HG03045 (cell line): ENCODE measurements around the gene DAPK2.
A peak's percentile ranks its signal among the peaks of the same experiment; 100 is the strongest.

Experiments used
- ATAC-seq: cut with Tn5 transposase; IDR thresholded peaks from one replicate; pipeline ENCODE4 v1.9.1; 2021; ENCODE audit warnings: mild to moderate bottlenecking, moderate library complexity; ENCODE audit not compliant: unreplicated experiment

Gene DAPK2

GRCh38 chr15:64026591-64026990 is 19.7 kb downstream of the DAPK2 start:
- no peak for ATAC-seq

GRCh38 chr15:64024172-64025050 is 21.9 kb downstream of the DAPK2 start:
- ATAC-seq = no peak

GRCh38 chr15:64023220-64023619 is 23.1 kb downstream of the DAPK2 start:
- no peak for ATAC-seq

- no peak for ATAC-seq
Observed at GRCh38 chr15:64022571-64022970, 23.7 kb downstream of the DAPK2 start.

- no peak for ATAC-seq
Observed at GRCh38 chr15:64019764-64020163, 26.5 kb downstream of the DAPK2 start.

GRCh38 chr15:64017591-64018163 is 28.6 kb downstream of the DAPK2 start:
- ATAC-seq = no peak

- ATAC-seq = no peak
Observed at GRCh38 chr15:64017082-64017588, 29.1 kb downstream of the DAPK2 start.

- no peak for ATAC-seq
Observed at GRCh38 chr15:64016257-64016656, 30.0 kb downstream of the DAPK2 start.

- no peak for ATAC-seq
Observed at GRCh38 chr15:64014995-64015394, 31.3 kb downstream of the DAPK2 start.

GRCh38 chr15:64013179-64014062 is 32.9 kb downstream of the DAPK2 start:
- ATAC-seq = no peak

GRCh38 chr15:64011736-64012135 is 34.5 kb downstream of the DAPK2 start:
- no peak for ATAC-seq

GRCh38 chr15:64010719-64011118 is 35.6 kb downstream of the DAPK2 start:
- ATAC-seq = peak; percentile 81

- peak; percentile 48 for ATAC-seq
Observed at GRCh38 chr15:64009798-64010261, 36.5 kb downstream of the DAPK2 start.

GRCh38 chr15:64009241-64009640 is 37.0 kb downstream of the DAPK2 start:
- ATAC-seq = no peak

GRCh38 chr15:64008177-64008576 is 38.1 kb downstream of the DAPK2 start:
- ATAC-seq = no peak

- ATAC-seq = no peak
Observed at GRCh38 chr15:64006642-64007041, 39.6 kb downstream of the DAPK2 start.

- ATAC-seq = no peak
Observed at GRCh38 chr15:64004587-64004986, 41.7 kb downstream of the DAPK2 start.

- ATAC-seq = no peak
Observed at GRCh38 chr15:64004056-64004455, 42.2 kb downstream of the DAPK2 start.

GRCh38 chr15:64003182-64003581 is 43.1 kb downstream of the DAPK2 start:
- no peak for ATAC-seq

GRCh38 chr15:64001148-64001547 is 45.1 kb downstream of the DAPK2 start:
- ATAC-seq = no peak
